GM12878 (cell line): Measurements from ENCODE around the gene CLEC16A. TPM values are rescaled to one million over a fixed set of nuclear protein-coding genes. Genes with fewer than 3 reads are reported as not detected.

Experiments
- CBFB ChIP-seq: IDR thresholded peaks from 2 replicates; pipeline ENCODE4 v1.6.1; 2016; ENCODE audit warnings: antibody characterized with exemption, low read depth
- CBX3 ChIP-seq: fragments of 200-600 bp; sonication (generic); IDR thresholded peaks from 2 replicates; pipeline ENCODE4 v1.6.1; 2016; ENCODE audit warnings: low read depth, borderline replicate concordance
- CREB1 ChIP-seq: IDR thresholded peaks from 2 replicates; pipeline ENCODE4 v1.6.1; 2012; ENCODE audit warnings: low read depth, mild to moderate bottlenecking, inconsistent platforms
- DPF2 ChIP-seq: fragments of 450-650 bp; IDR thresholded peaks from 2 replicates; pipeline ENCODE4 v1.6.1; 2017; ENCODE audit warnings: mild to moderate bottlenecking
- E2F4 ChIP-seq: IDR thresholded peaks from 2 replicates; pipeline ENCODE4 v1.6.1; 2012; ENCODE audit warnings: low read depth, low read length, improper control_type of control experiment
- EED ChIP-seq: sonication (generic); IDR thresholded peaks from 2 replicates; pipeline ENCODE4 v1.6.1; 2016; ENCODE audit warnings: antibody characterized with exemption, low read depth
- FOXM1 ChIP-seq: IDR thresholded peaks from 2 replicates; pipeline ENCODE4 v1.6.1; 2012; ENCODE audit warnings: low read depth, mild to moderate bottlenecking, inconsistent platforms, low read length, moderate library complexity
- HDAC6 ChIP-seq: fragments of 200-600 bp; sonication (generic); IDR thresholded peaks from one replicate; pipeline ENCODE4 v1.8.0; 2017; ENCODE audit warnings: antibody characterized with exemption; ENCODE audit not compliant: unreplicated experiment
- HDGF ChIP-seq: fragments of 450-650 bp; IDR thresholded peaks from 2 replicates; pipeline ENCODE4 v1.6.1; 2016; ENCODE audit warnings: antibody characterized with exemption
- IKZF1 ChIP-seq: fragments of 450-650 bp; conservative IDR thresholded peaks from 2 replicates; pipeline ENCODE4 v1.6.1; 2017; ENCODE audit warnings: antibody characterized with exemption, mild to moderate bottlenecking
- IRF4 ChIP-seq: IDR thresholded peaks from 2 replicates; pipeline ENCODE4 v1.6.1; 2011; ENCODE audit warnings: low read depth, low read length
- KAT2A ChIP-seq: conservative IDR thresholded peaks from 2 replicates; pipeline ENCODE4 v1.6.1; 2011; ENCODE audit warnings: low read depth, low read length; ENCODE audit not compliant: control insufficient read depth
- LARP7 ChIP-seq: fragments of 450-650 bp; IDR thresholded peaks from 2 replicates; pipeline ENCODE4 v1.6.1; 2017; ENCODE audit warnings: mild to moderate bottlenecking
- MTA2 ChIP-seq: fragments of 450-650 bp; IDR thresholded peaks from 2 replicates; pipeline ENCODE4 v1.6.1; 2016; ENCODE audit warnings: low read depth, mild to moderate bottlenecking, moderate library complexity
- NR2C2 ChIP-seq: IDR thresholded peaks from 2 replicates; pipeline ENCODE4 v1.6.1; 2011; ENCODE audit warnings: borderline replicate concordance, low read depth; ENCODE audit not compliant: control insufficient read depth, insufficient read length
- PAX5 ChIP-seq: IDR thresholded peaks from 2 replicates; pipeline ENCODE4 v1.6.1; 2011; ENCODE audit warnings: low read depth, low read length, borderline replicate concordance
- PKNOX1 ChIP-seq: fragments of 450-650 bp; IDR thresholded peaks from 2 replicates; pipeline ENCODE4 v1.6.1; 2016; ENCODE audit warnings: mild to moderate bottlenecking
- SIN3A ChIP-seq: IDR thresholded peaks from 2 replicates; pipeline ENCODE4 v1.6.1; 2012; ENCODE audit warnings: low read depth, low read length, improper control_type of control experiment
- SIX5 ChIP-seq: IDR thresholded peaks from 2 replicates; pipeline ENCODE4 v1.6.1; 2011; ENCODE audit warnings: mild to moderate bottlenecking, low read depth, low read length, moderate library complexity; ENCODE audit not compliant: severe bottlenecking
- SKIL ChIP-seq: fragments of 450-650 bp; IDR thresholded peaks from 2 replicates; pipeline ENCODE4 v1.6.1; 2017; ENCODE audit warnings: mild to moderate bottlenecking, low read depth, inconsistent platforms; ENCODE audit not compliant: poor library complexity, severe bottlenecking
- SMARCA5 ChIP-seq: fragments of 450-650 bp; IDR thresholded peaks from 2 replicates; pipeline ENCODE4 v1.6.1; 2017; ENCODE audit warnings: mild to moderate bottlenecking
- SMC3 ChIP-seq: IDR thresholded peaks from 2 replicates; pipeline ENCODE4 v1.6.1; 2011; ENCODE audit warnings: low read length, improper control_type of control experiment, borderline replicate concordance
- TCF12 ChIP-seq: IDR thresholded peaks from 2 replicates; pipeline ENCODE4 v1.6.1; 2011; ENCODE audit warnings: low read depth, mild to moderate bottlenecking, low read length
- ZBTB33 ChIP-seq: fragments of 450-650 bp; IDR thresholded peaks from 2 replicates; pipeline ENCODE4 v1.6.1; 2017; ENCODE audit warnings: mild to moderate bottlenecking
- polyA plus RNA-seq, 11 experiments: library from polyadenylated mRNA; depleted of rRNA in 4 of 11; unstranded in 6 of 11; stranded (reverse) in 5 of 11; fragments of >200 nt; fragmentation: Nextera tagmentation in 4 of 11; fragmentation: Illumina TruSeq in 1 of 11; extraction: Ambion mirVana in 4 of 11; extraction: Trizol in 1 of 11; gene quantifications; 1 replicate in 1 of 11; 2 replicates in 10 of 11; pipeline versions ENCODE4 v1.2.1 to v1.2.3, GENCODE V29; 2011 to 2016; ENCODE audit warnings: inconsistent platforms in 2 of 11, missing spikeins in 2 of 11, low read depth in 1 of 11
- total RNA-seq, 4 experiments: library from RNA; depleted of rRNA in 3 of 4; stranded (reverse); fragments of >200 nt in 3 of 4; fragmentation: Illumina TruSeq in 1 of 4; extraction: Trizol in 1 of 4; gene quantifications; 2 replicates each; pipeline versions ENCODE4 v1.2.1 to v1.2.3, GENCODE V29; 2013 to 2021

CLEC16A gene
- total and polyA plus RNA-seq, 10 of the 15 experiments (the other 5 are each of a cell fraction or from before 2014, with no cell fraction given) = 1.5 to 28.8 (median 19.2) TPM

- TF ChIP-seq SIN3A (no peak), LARP7 (no peak; the same call in 1 of the 2 replicates), IKZF1 (peak; percentile 97), CREB1 (peak; percentile 35; the same call in 1 of the 2 replicates), DPF2 (peak; percentile 84), MTA2 (peak; percentile 78), PAX5 (peak; percentile 79), SMARCA5 (no peak), CBFB (peak; percentile 43; the same call in 1 of the 2 replicates), HDGF (0 out of 2 replicates have a peak, but pooled peaks have one; percentile 24), KAT2A (no peak), IRF4 (0 out of 2 replicates have a peak, but pooled peaks have one; percentile 6), SIX5 (no peak), EED (peak; percentile 93), HDAC6 (no peak), SMC3 (0 out of 2 replicates have a peak, but pooled peaks have one; percentile 12), TCF12 (peak; percentile 97), PKNOX1 (peak; percentile 56), ZBTB33 (no peak), SKIL (peak; percentile 76), E2F4 (no peak), NR2C2 (no peak), CBX3 (no peak), FOXM1 (peak; percentile 63; the same call in 1 of the 2 replicates)
Measured at GRCh38 chr16:11183035-11183812, 238.9 kb downstream of the CLEC16A start (continued).
